ENCODE results near the gene MAP3K14.

Gene MAP3K14

GRCh38 chr17:45231481-45232116 lies 85.2 kb downstream of the MAP3K14 start:
- DNase-seq: no peak

DNA sequence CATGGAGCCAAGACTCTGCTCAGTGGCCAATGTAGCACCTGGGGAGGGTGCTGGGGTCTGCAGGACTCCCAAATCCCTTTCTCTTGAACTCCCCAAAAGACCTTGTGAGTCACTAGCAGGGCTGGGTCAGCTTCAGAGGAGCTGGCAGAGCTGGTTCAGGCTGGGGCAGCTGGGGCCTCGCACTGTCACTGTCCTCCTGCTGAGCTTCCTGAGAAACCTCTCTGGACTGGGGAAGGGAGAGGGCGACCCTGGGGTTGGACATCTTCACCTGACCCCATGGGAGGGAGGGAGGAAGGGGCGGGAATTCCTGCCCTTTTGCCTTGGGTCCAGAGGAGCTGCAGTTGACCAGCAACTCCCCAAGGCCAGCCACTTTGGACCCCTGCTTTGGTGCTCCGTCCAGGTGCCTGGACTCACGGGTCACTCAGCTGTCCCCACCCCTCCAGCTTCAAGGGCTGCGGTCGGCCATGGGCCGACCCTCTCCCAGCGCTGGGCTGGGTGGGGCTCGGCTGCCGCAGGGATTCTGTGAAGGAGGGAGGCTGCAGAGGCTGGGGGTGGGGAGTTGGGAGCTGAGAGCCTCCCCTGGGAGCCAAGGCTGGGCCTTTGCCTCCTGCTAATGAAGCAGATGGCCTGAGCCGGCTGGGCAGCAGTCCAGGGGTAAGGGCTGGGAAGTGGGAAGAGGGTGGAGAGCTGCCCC lies 85.9 kb downstream of the MAP3K14 start:
- no peak for DNase-seq

DNA sequence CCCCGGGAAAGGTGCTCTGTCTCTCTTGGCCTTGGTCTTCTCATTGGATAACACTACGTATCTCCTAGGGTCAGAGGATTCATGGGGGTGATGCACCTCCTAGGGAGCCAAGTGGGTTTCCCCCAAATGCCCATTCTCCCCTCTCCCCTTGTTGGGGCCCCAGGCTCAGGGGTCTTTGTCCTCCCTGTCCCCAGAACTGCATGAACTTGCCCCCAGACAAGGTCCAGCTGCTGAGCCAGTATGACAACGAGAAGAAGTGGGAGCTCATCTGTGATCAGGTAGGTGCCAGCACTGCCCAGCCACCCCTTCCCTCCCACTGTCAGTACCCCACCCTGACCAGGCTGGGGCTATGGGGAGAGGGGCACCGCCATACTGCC lies 86.4 kb downstream of the MAP3K14 start:
- no peak for DNase-seq

DNA sequence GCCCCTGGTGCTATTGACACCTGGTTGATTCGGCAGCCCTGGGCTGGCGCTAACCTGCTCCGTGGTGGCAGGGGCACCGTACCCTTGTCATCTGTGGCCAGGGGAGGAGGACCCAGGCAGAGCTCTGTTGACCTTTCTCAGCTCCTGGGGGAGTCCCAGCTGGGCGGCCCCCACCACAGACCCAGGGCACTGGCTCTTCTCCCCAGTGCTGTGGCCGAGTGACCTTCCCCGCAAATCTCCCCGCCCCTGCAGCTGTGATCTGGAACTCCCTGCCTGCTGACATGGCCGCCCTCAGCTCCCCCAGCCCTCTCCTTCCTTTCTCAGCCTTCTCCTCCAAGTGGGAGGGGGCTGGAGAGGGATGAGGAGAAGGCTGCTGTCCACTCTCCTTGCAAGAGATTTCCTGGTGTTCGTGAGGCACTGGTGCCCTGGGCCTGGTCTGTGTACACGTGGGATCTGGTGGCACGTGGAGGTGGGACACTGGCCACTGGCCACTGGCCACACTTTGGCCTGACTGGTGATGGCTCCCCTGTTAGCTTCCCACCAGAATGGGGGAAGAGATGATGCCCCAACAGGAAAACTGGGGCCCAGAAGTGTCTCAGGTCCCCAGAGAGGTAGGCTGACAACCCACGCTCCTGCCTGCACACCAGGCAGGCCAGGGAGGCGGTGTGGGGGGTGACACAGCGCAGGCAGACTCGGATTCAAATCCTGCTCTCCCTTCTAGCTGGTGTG lies 87.0 kb downstream of the MAP3K14 start:
- DNase-seq: peak; percentile 35

DNA sequence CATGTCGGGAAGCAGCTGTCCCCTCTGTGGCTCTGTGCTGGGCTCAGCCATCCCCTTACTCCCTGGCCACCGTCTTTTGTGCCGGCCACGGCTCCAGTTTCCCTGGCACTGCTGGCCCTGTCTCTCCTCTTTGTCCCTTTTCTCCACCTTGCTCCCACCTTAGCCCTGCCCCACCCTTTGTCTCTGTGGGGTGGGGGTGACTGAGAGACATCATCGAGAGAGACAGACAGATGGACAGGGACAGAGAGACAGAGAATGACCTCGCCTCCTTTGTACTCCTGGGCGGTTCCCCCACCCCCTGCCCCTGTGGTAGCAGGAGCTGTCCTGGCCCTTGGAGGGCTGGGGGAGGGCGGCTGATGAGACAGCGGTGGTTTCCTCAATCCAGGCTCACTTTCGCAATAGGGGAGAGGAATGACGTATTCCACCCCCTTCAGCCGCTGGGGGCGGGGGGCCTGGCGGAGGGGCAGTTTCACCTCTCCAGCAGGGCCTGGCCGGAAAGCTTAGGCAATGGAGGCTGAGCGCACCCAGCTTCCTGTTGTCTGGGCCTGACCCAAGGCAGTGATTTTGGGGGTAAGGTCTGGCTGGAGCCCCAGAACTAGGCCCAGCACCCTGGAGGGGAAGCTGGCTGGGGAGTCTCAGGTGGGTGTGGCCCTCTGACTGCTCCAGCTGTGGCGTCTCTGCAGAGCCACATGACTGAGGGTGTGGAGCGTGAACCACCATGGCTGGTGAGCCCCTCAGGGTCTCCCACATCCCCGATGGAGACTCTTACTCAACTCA lies 87.9 kb downstream of the MAP3K14 start:
- DNase-seq: peak; percentile 76

DNA sequence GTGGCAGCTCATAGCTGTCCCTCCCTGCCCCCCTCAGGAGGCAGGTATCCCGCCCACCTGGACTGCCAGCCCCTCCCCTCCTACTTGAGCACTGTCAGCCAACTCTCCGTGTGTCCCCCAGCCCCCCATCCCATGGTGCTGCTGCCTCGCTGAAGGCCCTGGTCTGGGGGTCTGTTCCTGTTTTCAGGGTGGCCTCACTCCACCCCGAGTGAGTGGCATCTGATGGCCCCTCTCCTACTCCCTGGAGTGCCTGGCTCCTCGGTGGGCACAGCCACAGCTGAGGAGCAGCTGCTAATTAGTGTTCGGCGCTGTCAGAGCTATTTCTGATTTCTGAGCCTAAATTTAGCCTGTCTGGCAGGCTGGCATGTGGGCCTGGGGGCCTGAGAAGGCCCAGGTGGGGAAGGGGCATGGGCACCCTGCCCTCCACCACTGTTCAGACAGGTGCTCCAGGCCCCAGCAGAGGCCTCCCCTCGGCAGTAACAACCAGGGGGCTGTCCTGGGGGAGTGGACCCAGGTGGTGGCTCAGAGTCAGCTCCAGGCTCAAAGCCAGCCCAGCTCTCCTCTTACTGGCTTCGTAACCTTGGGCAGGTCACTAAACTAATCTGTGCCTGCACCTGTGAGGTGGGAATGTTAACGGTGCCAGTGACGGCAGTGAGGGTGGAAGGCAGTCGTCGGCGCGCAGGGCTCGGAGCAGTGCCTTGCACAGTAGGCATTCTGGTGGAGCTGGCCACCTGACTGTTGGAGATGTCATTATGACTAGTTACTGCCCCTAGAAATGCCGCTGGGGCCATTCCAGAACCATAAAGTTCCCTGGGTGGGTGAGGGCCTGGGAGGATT lies 88.7 kb downstream of the MAP3K14 start:
- DNase-seq: no peak

DNA sequence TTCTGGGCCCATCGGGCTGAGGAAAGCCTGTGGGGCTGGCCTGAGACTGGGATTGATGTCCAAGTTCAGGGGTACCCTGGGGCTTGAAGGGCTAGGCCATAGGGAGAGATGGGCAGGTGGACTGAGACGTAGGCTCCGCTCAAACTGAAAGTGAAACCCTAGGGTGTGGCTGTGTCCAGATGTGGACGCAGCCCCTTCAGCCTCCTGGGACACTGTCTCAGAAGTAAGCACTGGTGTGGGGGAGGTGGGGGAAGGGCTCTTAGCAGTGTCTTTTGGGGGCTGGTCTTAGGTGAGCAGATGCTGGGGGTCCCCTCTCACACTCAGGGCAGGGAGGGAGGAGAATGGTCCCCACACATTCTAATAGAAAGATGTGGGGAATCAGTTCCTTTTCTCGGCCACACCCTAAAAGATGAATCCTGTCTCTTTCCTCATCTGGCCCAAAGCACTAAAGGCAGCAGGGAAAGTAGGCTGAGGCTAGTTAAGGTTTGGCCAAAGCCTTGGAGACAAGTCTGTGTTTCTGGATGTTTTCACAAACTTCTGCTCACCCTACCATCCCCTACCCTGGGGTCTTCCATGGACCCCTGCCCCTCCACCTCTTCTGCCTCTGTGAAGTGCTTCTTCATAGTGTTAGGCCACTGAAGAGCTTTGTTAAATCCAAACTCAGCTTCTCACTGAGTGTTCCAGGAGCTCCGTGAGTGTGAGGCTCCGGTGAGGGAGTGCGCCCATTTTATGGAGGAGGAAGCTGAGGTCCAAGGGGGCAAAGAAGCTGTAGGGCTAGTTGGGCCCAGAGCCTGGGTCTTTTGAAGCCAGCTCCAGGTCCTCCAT lies 89.5 kb downstream of the MAP3K14 start:
- no peak for DNase-seq

DNA sequence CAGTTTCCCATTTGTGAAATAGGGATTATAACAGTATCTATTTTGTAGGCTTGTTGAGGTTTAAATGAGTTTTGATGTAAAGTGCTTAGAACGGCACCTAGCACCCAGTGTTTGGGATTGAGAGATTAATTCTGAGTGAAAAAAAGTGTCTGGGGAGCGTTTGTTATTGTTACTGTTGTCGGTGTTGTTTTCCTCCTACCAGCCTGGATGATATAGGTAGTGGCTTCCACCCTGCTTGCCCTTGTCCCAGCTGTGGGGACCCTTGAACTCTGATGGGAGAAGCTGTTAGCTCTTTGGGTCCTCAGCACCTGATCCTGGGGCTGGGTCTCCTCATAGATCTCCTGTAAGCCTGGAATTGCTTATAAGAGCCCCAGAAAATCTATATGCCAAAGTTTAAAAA lies 90.2 kb downstream of the MAP3K14 start:
- DNase-seq: no peak

- DNase-seq: peak; percentile 77
These were observed 90.8 kb downstream of the MAP3K14 start for GRCh38 chr17:45225964-45226530.

DNA sequence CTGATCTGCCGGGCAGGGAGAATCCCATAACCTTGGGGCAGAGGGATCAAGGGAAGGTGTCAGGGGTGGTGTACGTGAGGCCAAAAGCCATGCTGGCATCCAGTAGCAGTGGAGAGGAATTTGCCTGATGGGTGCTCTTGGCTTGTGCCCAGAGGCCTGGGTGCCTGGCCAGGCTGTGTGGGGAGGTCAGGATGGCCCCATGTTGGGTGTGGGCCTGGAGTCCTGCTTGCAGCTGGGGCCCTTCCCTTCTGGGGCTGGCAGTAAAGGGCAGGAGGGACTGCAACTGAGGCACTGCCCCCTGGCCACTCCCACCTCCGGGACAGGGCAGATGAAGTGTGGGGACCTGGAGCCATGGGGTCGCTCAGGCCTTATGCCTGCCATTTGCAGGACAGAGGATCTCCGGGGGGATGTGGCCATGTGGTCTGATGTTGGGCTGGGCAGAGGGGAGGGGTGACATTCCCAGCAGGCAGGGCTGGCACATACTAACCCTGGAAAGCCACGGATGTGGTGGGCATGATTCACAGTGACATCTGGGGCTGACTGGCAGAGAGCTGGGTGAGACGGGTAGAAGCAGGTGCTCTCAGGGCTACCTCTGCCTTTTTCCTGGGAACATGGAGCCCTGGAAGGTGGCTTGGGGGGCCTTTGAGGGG lies 91.6 kb downstream of the MAP3K14 start:
- no peak for DNase-seq

DNA sequence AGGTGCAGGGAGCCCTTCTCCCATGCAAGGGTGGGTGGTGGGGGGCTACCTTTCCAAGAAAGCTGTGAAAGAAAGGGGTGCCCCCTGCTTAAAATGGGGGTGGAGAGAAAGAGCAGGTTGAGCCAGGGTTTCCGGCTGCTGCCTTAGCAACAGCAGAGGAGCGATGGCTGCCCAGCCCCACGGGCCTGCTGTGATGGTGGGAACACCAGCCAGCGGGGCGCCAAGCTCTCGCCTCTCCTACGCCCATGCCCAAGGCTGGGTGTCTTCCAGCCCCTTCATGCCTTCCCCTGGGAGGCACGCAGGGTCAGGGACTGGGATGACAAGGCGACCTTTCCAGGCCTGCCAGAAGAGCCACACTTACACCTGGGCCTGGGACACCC lies 92.2 kb downstream of the MAP3K14 start:
- no peak for DNase-seq

DNA sequence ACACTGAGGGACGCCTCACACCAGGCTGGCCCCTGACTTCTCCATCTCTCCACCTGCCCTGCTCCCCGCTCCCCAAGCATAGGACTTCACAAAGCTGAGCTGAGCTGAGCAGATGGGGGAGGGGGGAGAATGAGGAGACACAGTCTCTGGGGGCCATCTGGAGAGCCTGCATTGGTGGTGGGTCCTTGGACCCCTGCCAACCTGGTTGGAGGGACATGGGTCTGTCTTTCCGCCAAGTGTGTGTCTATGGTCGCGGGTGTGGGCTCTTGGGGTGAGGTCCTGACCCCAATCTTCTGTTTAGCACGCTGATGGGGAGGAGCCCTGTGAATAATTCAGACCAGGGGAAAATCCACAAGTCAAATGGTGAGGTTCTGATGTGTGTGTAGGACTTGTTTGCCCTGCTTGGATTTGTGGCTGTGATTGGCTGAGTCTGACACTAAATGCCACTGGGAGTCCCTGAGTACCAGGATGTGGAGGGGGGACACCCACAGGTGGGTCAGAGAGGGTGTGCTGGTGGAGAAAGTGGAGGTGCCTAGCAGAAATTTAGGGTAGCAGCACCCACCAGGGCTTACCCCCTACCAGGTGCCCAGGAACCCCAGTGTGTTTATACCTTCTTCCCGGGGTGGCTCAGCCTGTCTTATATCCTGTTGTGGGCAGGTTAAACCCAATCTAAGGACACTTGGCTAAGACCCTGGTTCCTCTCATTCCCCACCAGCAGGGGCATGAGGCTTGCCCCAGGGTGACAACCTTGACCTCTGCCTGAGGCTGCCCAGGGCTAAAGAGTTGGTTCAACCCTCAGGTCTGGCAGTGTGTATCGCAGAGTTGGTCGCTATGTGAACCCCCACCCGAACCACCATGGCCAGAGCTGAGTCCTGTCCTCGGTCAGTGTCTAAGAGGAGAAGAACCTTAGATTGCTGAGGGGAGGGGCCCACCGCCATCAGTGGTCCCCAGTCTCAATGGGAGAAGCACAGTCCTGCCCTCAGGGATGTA lies 93.0 kb downstream of the MAP3K14 start:
- DNase-seq: no peak

- DNase-seq: no peak
These were observed 93.8 kb downstream of the MAP3K14 start for GRCh38 chr17:45222996-45223538.

- no peak for DNase-seq
These were observed 94.4 kb downstream of the MAP3K14 start for GRCh38 chr17:45222289-45222995.

DNA sequence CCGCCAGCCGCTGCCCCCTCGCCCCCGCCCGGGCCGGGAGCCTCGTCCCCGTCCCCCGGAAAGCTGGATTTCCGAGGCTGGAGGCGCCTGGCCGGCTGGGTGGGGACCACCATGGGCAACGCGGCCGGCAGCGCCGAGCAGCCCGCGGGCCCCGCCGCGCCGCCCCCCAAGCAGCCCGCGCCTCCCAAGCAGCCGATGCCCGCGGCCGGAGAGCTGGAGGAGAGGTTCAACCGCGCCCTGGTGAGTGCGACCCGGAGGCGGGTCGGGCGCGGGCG lies 94.9 kb downstream of the MAP3K14 start:
- peak; percentile 34 for DNase-seq

- DNase-seq: peak; percentile 68
These were observed 95.5 kb downstream of the MAP3K14 start, which contains the start of gene FMNL1 for GRCh38 chr17:45221081-45222013. Gene FMNL1, plus strand, starts transcription at chr17:45221885. Its CDS starts 240 bp downstream, at chr17:45222125.

DNA sequence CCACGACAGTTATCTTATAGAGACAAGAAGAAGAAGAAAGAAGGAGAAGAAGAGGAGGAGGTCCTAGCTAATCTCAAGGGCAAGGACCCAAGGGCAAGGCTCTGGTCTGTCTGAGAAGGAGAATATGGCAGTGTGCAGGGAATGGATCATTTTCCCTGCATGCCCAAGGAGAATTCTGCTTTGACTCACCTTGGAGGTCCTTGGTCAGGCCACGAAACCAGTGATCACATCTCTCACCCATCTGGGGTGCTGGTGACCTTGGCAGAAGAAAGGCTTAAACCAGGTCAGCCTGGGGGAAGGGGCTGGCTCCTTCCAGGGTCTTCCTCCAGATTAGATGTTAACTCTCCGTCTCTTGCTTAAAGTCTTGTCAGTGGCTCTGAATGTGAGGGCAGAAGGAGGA lies 96.7 kb downstream of the MAP3K14 start:
- DNase-seq: no peak
